GM12875 (cell line): Measurements from ENCODE around the gene CRB2.

ENCODE experiments used
- H3K4me3 ChIP-seq: one replicate; pipeline ENCODE4 v1.5.1; 2011; ENCODE audit warnings: low read depth, low read length, control low read depth
- CTCF ChIP-seq: IDR thresholded peaks from 2 replicates; pipeline ENCODE4 v1.5.1; 2011; ENCODE audit warnings: low read depth, mild to moderate bottlenecking, control low read depth, inconsistent platforms, low read length, moderate library complexity, borderline replicate concordance; ENCODE audit not compliant: insufficient read depth

Gene CRB2

GRCh38 chr9:123365881-123366528 lies 10.0 kb downstream of the CRB2 start:
- no peak for TF ChIP-seq CTCF
- H3K4me3 ChIP-seq: no peak overlapping the region

- no peak for TF ChIP-seq CTCF
- no peak overlapping the region for H3K4me3 ChIP-seq
These were observed 12.0 kb downstream of the CRB2 start for GRCh38 chr9:123368023-123368422.

- H3K4me3 ChIP-seq: no peak overlapping the region
- TF ChIP-seq CTCF: no peak
These were observed 12.6 kb downstream of the CRB2 start for GRCh38 chr9:123368536-123369153.

- H3K4me3 ChIP-seq: no peak overlapping the region
- TF ChIP-seq CTCF: no peak
These were observed 13.3 kb downstream of the CRB2 start for GRCh38 chr9:123369296-123369695.

- H3K4me3 ChIP-seq: no peak overlapping the region
- TF ChIP-seq CTCF: no peak
These were observed 14.1 kb downstream of the CRB2 start for GRCh38 chr9:123370108-123370507.

- TF ChIP-seq CTCF: no peak
- no peak overlapping the region for H3K4me3 ChIP-seq
These were observed 14.7 kb downstream of the CRB2 start for GRCh38 chr9:123370526-123371227.

- no peak for TF ChIP-seq CTCF
- no peak overlapping the region for H3K4me3 ChIP-seq
These were observed 15.2 kb downstream of the CRB2 start for GRCh38 chr9:123371228-123371584.
